DMS53 treated with DMSO at 0.1 percent for 48 hours (cell line): ENCODE data around the gene BBIP1.

Source experiments
- DNase-seq: peaks from one replicate; lab custom pipeline; 2025; ENCODE audit not compliant: unreplicated experiment; lab: John Stamatoyannopoulos, UW

BBIP1 gene

GRCh38 chr10:110918643-110919348 lies at the start of gene BBIP1:
BBIP1 (minus strand) TSS chr10:110919180; CDS start chr10:110918157, 1,023 bp downstream.
- peak; percentile 99 for DNase-seq

- DNase-seq = no peak
Observed at GRCh38 chr10:110967645-110968044, 48.7 kb upstream of the BBIP1 start.

GRCh38 chr10:110967009-110967630 lies 48.1 kb upstream of the BBIP1 start:
- no peak for DNase-seq

- no peak for DNase-seq
Observed at GRCh38 chr10:110966146-110966545, 47.2 kb upstream of the BBIP1 start.

GRCh38 chr10:110965216-110965615 lies 46.2 kb upstream of the BBIP1 start:
- no peak for DNase-seq

GRCh38 chr10:110964681-110965080 lies 45.7 kb upstream of the BBIP1 start:
- DNase-seq = no peak

GRCh38 chr10:110963162-110963561 lies 44.2 kb upstream of the BBIP1 start:
- DNase-seq = no peak

GRCh38 chr10:110962443-110962842 lies 43.5 kb upstream of the BBIP1 start:
- DNase-seq = no peak

GRCh38 chr10:110960333-110960712 lies 41.3 kb upstream of the BBIP1 start:
- no peak for DNase-seq

- no peak for DNase-seq
Observed at GRCh38 chr10:110959379-110960332, 40.7 kb upstream of the BBIP1 start.

GRCh38 chr10:110957606-110958005 lies 38.6 kb upstream of the BBIP1 start:
- no peak for DNase-seq

GRCh38 chr10:110951381-110951780 lies 32.4 kb upstream of the BBIP1 start:
- DNase-seq = no peak

- DNase-seq = no peak
Observed at GRCh38 chr10:110947061-110947595, 28.1 kb upstream of the BBIP1 start.

GRCh38 chr10:110946496-110946895 lies 27.5 kb upstream of the BBIP1 start:
- no peak for DNase-seq

GRCh38 chr10:110944792-110945396 lies 25.9 kb upstream of the BBIP1 start:
- no peak for DNase-seq

GRCh38 chr10:110939419-110939818 lies 20.4 kb upstream of the BBIP1 start:
- DNase-seq = no peak

- no peak for DNase-seq
Observed at GRCh38 chr10:110936757-110937156, 17.8 kb upstream of the BBIP1 start.

GRCh38 chr10:110932505-110933180 lies 13.7 kb upstream of the BBIP1 start:
- no peak for DNase-seq

GRCh38 chr10:110931769-110932381 lies 12.9 kb upstream of the BBIP1 start:
- no peak for DNase-seq

- DNase-seq = no peak
Observed at GRCh38 chr10:110927461-110927860, 8.5 kb upstream of the BBIP1 start.
